GM12891 (cell line): ENCODE data around the gene ALDH1A3.

Source experiments
- DNase-seq: peaks from one replicate; pipeline ENCODE4 v3.0.0; 2011; ENCODE audit warnings: low spot score; ENCODE audit not compliant: insufficient read length
- FAIRE-seq: peaks from 2 replicates; lab custom pipeline; 2011; peaks lifted over from hg19 to GRCh38; lab: Jason Lieb, UNC
- PAX5 ChIP-seq: IDR thresholded peaks from 2 replicates; pipeline ENCODE4 v1.6.1; 2011; ENCODE audit warnings: low read length, moderate library complexity, mild to moderate bottlenecking; ENCODE audit not compliant: insufficient read depth, severe bottlenecking
- POLR2A ChIP-seq: IDR thresholded peaks from 2 replicates; pipeline ENCODE4 v1.6.1; 2011; ENCODE audit warnings: low read depth, low read length, control low read depth
- POLR2AphosphoS5 ChIP-seq: IDR thresholded peaks from 2 replicates; pipeline ENCODE4 v1.6.1; 2011; ENCODE audit warnings: low read depth, low read length, control low read depth
- POU2F2 ChIP-seq: IDR thresholded peaks from 2 replicates; pipeline ENCODE4 v1.6.1; 2011; ENCODE audit warnings: low read depth, mild to moderate bottlenecking, control low read depth, low read length, moderate library complexity
- SPI1 ChIP-seq: IDR thresholded peaks from 2 replicates; pipeline ENCODE4 v1.6.1; 2011; ENCODE audit warnings: low read depth, low read length, control low read depth
- TAF1 ChIP-seq: IDR thresholded peaks from 2 replicates; pipeline ENCODE4 v1.6.1; 2011; ENCODE audit warnings: low read depth, low read length, control low read depth

ALDH1A3 gene

DNA sequence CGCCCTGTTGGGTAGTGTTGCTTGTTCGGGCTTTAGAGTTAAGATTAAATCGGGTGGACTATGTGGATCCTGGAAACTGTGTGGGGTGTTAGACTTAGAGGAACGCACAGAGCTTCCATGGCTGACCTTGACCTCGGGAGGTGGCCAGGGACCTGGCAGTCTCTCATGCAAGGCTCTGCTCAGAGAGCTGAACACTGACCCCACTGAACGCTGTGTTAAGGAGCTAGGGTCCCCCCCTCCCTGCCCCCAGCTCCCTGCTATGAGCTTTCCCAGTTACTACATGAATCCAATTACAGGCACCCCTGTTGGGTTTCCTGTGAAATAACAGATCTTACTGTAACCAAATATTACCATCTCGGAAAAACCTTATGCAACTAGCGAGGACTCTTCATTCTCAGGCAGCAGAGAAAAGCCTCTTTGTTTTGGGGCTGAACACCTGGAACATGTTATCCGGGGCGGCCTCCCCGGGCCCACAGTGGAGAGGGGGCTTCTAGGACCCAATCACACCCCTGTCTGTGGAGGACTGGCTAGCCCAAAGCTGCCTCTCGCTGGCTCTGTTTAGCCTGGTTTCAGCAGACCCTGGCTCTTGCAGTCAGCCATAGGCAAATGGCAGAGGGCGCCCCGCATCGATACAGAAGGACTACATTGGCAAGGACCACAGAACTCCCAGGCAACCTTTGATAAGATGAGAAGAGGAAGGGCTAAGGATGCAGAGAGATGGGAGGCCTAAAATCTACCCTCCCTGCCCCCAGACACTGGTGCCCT, 25.8 kb upstream of the ALDH1A3 start:
- no peak for FAIRE-seq
- TF ChIP-seq POLR2A = no peak
- TF ChIP-seq POLR2AphosphoS5 = no peak
- no peak for TF ChIP-seq SPI1
- no peak for TF ChIP-seq TAF1
- TF ChIP-seq PAX5 = no peak
- no peak for TF ChIP-seq POU2F2
- DNase-seq = no peak

DNA sequence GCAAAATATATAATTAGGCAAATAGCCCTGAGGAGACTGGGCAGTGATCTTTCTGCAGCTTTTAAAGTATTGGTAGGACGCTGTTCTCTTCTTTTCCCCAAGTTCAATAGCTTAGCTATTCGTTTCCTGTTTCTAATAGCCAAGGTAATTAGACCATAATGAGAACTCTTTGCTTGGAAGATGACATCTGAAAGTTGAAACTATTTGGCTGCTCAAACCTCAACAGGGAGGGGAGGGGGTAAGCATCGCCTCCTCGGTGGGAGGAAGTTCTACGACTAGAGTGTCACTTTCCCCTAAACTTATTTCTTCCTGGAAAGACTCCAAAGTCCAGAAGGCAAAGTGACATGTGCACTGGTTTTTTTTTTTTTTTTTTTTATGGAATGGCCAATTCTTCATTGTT, 22.8 kb upstream of the ALDH1A3 start:
- FAIRE-seq (no peak), DNase-seq (no peak)
- TF ChIP-seq POLR2A (no peak), SPI1 (no peak), POU2F2 (no peak), PAX5 (no peak), POLR2AphosphoS5 (no peak), TAF1 (no peak)

DNA sequence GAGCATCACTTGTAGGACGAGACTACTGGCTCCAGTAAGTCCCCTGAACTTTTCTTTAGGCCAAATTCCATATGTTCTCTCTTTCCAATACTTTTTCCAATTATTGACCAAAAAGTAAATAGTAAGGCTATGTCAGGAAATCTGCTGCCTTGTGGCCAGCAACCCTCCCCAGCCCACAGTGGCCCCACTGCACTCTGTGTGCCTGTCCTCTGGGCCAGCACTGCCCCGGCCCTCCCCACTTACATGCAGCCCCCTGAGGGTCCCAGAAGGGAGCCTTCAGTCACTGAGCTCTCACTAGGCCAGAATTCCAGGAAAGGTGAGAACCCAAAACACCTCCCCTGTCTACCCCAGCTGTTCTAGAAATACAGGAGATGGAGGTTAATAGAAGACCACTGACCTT, 21.3 kb upstream of the ALDH1A3 start:
- TF ChIP-seq SPI1 = no peak
- no peak for FAIRE-seq
- no peak for DNase-seq

DNA sequence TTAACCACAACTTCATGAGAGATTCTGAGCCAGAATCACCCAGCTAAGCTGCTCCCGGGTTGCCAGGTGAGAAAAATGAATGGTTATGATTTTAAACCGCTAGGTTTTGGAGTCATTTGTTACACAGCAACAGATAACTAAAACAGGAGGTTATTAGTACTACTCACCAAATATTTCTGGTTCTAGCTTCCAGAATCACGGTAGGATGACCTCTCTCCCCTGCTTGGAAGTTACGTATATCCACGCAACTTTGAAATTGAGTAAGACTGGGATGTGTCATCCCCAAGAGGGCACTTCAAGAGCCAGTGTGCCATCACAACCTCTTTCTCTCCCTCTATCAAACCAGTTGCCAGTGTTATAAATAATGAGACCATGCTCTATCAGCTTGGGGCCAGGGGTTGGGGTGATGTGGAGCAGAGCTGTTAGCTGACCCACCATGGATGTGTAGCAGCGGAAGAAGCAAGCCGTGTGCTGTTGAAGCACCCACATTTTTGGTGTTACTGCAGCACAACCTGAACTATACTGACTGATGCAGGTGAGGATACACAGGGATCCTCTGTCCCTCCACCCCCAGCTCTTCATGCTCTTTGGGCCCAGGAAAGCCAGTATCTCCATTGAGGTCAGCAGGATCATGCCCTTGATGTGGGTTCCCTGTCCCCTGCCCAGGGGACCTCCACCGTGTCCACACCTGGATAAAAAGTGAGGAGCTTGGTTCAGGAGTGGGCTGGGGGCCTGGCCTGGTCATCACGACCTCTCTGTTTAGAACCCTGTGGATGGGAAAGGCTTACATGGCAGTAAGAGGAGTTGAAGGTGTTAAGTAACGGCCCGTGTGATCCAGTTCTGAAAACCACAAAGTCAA, 19.4 kb upstream of the ALDH1A3 start:
- FAIRE-seq = no peak
- no peak for TF ChIP-seq POLR2A
- no peak for TF ChIP-seq POU2F2
- TF ChIP-seq PAX5 = no peak
- TF ChIP-seq TAF1 = no peak
- no peak for DNase-seq

DNA sequence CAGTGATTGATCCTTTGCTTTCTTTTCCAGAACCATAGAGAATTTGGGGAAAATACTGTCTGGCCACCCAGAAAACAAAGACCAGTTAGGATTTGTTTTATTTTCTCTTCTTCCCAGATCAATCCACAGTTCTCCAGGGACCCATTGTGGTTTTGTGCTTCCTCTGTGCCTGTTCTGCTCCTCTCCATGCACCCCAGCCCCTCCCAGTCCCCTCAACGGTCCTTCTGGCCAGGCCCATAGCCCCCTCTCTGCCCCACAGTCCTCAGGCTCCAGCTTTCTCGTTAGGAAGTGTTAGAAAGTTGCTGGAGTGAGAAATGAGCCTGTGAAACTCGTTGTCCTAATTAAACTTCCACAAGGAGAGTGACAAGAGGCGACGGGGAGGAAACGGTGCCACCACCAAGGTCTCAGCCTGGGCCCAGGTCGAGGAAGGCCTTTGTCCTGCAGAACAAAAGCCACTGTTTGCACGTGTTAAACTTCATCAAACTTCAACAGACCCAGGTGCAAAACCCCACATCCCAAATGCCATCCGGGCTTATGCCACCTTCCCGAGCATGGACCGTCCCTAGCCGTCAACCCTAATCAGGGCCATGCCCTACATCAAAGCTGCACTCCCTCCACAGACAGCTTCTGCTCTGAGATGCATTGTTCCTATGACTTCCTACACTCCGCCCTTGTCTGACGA, 18.7 kb upstream of the ALDH1A3 start:
- FAIRE-seq = no peak
- DNase-seq = no peak
- no peak for TF ChIP-seq POLR2A
- TF ChIP-seq TAF1 = no peak
- TF ChIP-seq PAX5 = no peak
- TF ChIP-seq POU2F2 = no peak
- no peak for TF ChIP-seq POLR2AphosphoS5
- no peak for TF ChIP-seq SPI1

DNA sequence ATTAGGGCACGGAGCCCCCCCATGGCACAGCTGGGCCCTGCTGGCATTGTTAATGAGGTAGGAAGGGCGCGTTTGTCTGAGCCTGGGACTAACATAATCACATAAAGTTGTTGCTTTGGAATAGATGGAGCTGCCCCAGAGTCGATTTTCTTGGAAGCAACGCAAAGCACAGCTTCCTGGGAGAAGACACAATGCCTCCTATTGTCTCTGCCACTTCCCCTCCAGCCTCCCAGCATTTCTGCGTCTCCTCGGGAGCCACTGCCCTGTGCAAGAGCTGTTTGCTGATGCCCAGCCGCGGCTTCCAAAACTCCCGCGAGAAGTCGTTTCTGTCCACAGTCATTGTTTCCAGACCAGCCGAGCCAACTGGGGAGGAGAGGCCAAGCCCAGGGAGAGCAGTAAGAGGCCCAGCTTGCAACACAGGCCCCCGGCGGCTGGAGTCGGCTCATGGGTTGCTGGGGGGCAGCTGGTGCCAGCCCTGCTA, 18.1 kb upstream of the ALDH1A3 start:
- FAIRE-seq (no peak), DNase-seq (no peak)
- no peak for TF ChIP-seq PAX5
- TF ChIP-seq SPI1 = no peak
- TF ChIP-seq TAF1 = no peak
- TF ChIP-seq POLR2A = no peak
- no peak for TF ChIP-seq POLR2AphosphoS5
- no peak for TF ChIP-seq POU2F2

DNA sequence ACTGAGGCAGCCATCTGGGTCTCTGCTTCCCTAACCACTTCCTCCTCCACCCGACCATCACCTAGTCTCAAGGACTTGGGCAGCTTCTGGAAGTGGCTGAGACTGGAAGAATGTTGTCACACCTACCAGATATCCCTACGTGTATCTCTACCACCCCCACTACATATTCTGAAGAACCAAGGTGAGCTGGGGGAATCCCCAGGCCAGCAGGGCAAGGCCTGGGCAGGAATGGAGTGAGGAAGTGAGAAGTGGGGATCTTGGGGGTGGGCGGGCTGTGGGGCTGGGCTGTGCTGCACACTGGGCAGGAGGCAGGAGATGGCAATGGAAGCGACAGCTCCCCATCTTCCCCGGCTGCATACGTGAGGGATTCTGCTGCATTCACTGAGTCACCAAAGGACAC, 17.5 kb upstream of the ALDH1A3 start:
- no peak for DNase-seq
- TF ChIP-seq POLR2AphosphoS5 (no peak), PAX5 (no peak), SPI1 (no peak), POU2F2 (no peak), POLR2A (no peak), TAF1 (no peak)
- FAIRE-seq = no peak

DNA sequence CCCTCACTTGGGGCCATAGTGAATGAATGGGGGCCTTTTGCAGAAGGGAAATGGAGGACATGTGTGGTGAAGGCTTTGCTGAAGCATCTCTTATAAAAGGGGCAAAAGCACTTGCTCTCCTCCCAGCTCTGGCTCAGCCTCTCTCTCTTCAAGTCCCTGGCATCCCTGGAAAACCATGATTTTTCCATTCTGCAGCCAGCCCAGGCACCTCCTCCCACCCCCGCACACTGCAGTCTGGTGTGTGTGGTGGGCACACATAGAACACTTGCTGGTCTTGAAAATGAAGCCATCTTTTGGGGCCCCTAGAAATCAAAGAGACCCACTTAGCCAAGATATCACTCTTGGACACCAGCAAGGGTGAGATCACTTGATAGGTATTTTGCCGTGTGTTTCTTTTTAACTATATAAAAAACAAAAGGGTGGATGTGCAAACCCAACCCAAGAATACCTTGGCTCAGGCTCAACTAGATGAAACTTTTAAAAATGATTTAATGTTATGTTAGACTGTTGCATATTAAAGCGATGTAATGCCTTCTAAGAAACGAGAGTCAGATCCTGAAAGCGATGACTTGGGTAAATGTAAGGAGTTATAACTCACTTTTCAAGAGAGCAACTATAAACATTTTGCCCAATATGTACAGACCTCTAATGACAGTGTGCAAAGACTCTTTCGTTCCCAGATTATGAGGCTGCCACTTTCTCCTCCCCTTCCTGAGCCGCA, 16.4 kb upstream of the ALDH1A3 start:
- no peak for TF ChIP-seq TAF1
- no peak for TF ChIP-seq POLR2AphosphoS5
- no peak for TF ChIP-seq POLR2A
- TF ChIP-seq POU2F2 = no peak
- no peak for TF ChIP-seq SPI1
- no peak for TF ChIP-seq PAX5
- no peak for FAIRE-seq
- no peak for DNase-seq

DNA sequence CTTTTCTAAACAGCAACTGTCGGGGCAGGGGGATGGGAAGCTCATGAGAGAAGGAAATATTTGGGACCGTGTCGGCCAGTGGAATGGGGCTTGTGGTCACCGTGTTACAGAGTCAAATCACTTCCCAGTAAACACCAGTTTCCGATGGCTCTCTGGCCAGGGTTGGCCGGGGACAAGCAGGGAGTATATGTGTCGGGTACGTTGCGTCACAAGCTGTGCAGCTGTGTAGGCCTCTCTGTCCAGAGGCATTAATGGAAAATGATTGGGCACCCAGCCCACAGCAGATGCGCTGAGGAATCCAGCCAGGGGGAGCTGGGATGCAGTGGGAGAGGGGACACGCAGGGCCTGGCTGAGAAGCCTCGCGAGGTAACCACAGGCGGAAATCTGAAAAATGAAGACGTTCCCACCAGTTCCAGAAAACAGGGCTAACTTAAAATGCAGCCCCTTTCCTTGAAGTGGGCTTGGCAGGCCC, 15.8 kb upstream of the ALDH1A3 start:
- no peak for FAIRE-seq
- DNase-seq = no peak

More for the DNA sequence above, 15.8 kb upstream of the ALDH1A3 start:
- TF ChIP-seq POU2F2 (no peak), POLR2A (no peak)
